ENCODE data around the gene SERPINE2. TPM values are rescaled to one million over a fixed set of nuclear protein-coding genes. Genes with fewer than 3 reads are reported as not detected.

SERPINE2 gene
- total RNA-seq, 1 donor from 2014 or later, result 36.0 TPM

GRCh38 chr2:224059178-224059577, 20.1 kb upstream of the SERPINE2 start:
- no peaks in the 10 kb centered on the region for H3K4me1 Mint-ChIP-seq
- no peak overlapping the region for H3K4me3 Mint-ChIP-seq
- H3K27ac Mint-ChIP-seq (ENCODE audit: unreplicated experiment), result no peak overlapping the region
- no peaks in the 10 kb centered on the region for H3K27me3 Mint-ChIP-seq (ENCODE audit: low read depth)
- TF ChIP-seq CTCF (conservative IDR thresholded peaks at IDR 0.05), result no peak
- H3K36me3 Mint-ChIP-seq (ENCODE audit: low read depth), result no peaks in the 10 kb centered on the region
- no peak for DNase-seq (ENCODE audit: low read depth, low spot score)
- H3K9me3 Mint-ChIP-seq, result no peaks in the 10 kb centered on the region

- H3K4me1 Mint-ChIP-seq, result no peaks in the 10 kb centered on the region
- H3K4me3 Mint-ChIP-seq, result no peak overlapping the region
- H3K27ac Mint-ChIP-seq (ENCODE audit: unreplicated experiment), result no peak overlapping the region
- TF ChIP-seq CTCF (conservative IDR thresholded peaks at IDR 0.05), result no peak
- no peaks in the 10 kb centered on the region for H3K36me3 Mint-ChIP-seq (ENCODE audit: low read depth)
- DNase-seq (ENCODE audit: low read depth, low spot score), result no peak
- no peaks in the 10 kb centered on the region for H3K27me3 Mint-ChIP-seq (ENCODE audit: low read depth)
- H3K9me3 Mint-ChIP-seq, result no peaks in the 10 kb centered on the region
Observed at GRCh38 chr2:224058048-224058775, 19.1 kb upstream of the SERPINE2 start.

- H3K27ac Mint-ChIP-seq (ENCODE audit: unreplicated experiment), result no peak overlapping the region
- no peak for DNase-seq (ENCODE audit: low read depth, low spot score)
- H3K27me3 Mint-ChIP-seq (ENCODE audit: low read depth), result no peaks in the 10 kb centered on the region
- no peaks in the 10 kb centered on the region for H3K9me3 Mint-ChIP-seq
- H3K4me3 Mint-ChIP-seq, result no peak overlapping the region
- no peaks in the 10 kb centered on the region for H3K4me1 Mint-ChIP-seq
- no peak for TF ChIP-seq CTCF (conservative IDR thresholded peaks at IDR 0.05)
- no peaks in the 10 kb centered on the region for H3K36me3 Mint-ChIP-seq (ENCODE audit: low read depth)
Observed at GRCh38 chr2:224056889-224057288, 17.8 kb upstream of the SERPINE2 start.

- Mint-ChIP-seq H3K4me3 (no peak overlapping the region), H3K36me3 (ENCODE audit: low read depth) (no peaks in the 10 kb centered on the region), H3K4me1 (no peaks in the 10 kb centered on the region), H3K9me3 (no peaks in the 10 kb centered on the region), H3K27me3 (ENCODE audit: low read depth) (peaks cover 6% of the 10 kb centered on the region), H3K27ac (ENCODE audit: unreplicated experiment) (no peak overlapping the region)
- no peak for TF ChIP-seq CTCF (conservative IDR thresholded peaks at IDR 0.05)
- no peak for DNase-seq (ENCODE audit: low read depth, low spot score)
Observed at GRCh38 chr2:224055101-224055500, 16.0 kb upstream of the SERPINE2 start.

GRCh38 chr2:224046752-224047151, 7.7 kb upstream of the SERPINE2 start:
- no peak for TF ChIP-seq CTCF (conservative IDR thresholded peaks at IDR 0.05)
- no peaks in the 10 kb centered on the region for H3K36me3 Mint-ChIP-seq (ENCODE audit: low read depth)
- H3K4me3 Mint-ChIP-seq, result no peak overlapping the region
- H3K4me1 Mint-ChIP-seq, result no peaks in the 10 kb centered on the region
- H3K9me3 Mint-ChIP-seq, result peaks cover 2% of the 10 kb centered on the region
- H3K27me3 Mint-ChIP-seq (ENCODE audit: low read depth), result peaks cover 38% of the 10 kb centered on the region
- H3K27ac Mint-ChIP-seq (ENCODE audit: unreplicated experiment), result no peak overlapping the region
- no peak for DNase-seq (ENCODE audit: low read depth, low spot score)
